CMK (cell line): Measurements from ENCODE around the gene TOE1.

Source experiments
- DNase-seq: peaks from one replicate; pipeline ENCODE4 v3.0.0-alpha.2; 2010; ENCODE audit warnings: low read depth

The TOE1 gene

DNA sequence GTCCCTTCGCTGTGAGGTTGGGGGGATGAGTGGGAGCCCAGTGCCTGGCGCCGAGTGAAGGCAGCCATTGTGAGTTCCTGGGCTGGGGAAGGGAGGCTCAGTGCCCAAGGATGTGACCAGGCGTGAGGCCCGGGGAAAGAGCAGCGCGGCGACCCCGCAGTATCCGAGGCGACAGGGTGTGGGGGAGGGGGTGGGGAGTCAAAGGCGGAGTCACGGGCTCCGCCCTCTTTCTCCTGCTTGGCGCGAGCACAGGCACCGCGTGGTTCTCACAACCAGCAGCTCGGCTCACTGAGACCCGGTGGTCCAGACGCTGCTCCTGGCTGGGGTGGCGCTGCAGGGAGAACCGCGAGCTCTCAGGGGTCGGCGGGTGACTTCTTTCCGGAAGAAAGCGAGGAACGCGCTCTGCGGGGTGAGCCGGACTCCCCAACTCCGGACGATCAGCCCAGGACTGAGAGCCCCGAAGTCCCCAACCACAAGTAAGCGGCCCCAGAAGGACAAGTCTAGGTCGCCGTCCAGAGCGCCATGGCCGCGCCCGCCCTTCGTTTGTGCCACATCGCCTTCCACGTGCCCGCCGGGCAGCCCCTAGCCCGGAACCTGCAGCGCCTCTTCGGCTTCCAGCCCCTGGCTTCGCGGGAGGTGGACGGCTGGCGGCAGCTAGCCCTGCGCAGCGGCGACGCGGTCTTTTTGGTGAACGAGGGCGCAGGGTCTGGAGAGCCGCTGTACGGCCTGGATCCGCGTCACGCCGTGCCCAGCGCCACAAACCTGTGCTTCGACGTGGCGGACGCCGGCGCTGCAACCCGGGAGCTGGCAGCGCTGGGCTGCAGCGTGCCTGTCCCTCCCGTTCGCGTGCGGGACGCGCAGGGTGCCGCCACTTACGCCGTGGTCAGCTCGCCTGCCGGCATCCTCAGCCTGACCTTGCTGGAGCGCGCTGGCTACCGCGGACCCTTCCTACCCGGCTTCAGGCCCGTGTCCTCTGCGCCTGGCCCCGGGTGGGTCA is 13.0 kb upstream of the TOE1 start, which contains the start of gene HPDL:
HPDL (plus strand) TSS at position 269 of the 997 bp plus-strand sequence; CDS start at position 523, 254 bp downstream.
- DNase-seq = peak; percentile 96

- DNase-seq = no peak
Observed at GRCh38 chr1:45327644-45328515, 12.1 kb upstream of the TOE1 start.

GRCh38 chr1:45328680-45329079 is 11.3 kb upstream of the TOE1 start:
- DNase-seq = no peak

GRCh38 chr1:45329445-45329844 is 10.5 kb upstream of the TOE1 start:
- no peak for DNase-seq

DNA sequence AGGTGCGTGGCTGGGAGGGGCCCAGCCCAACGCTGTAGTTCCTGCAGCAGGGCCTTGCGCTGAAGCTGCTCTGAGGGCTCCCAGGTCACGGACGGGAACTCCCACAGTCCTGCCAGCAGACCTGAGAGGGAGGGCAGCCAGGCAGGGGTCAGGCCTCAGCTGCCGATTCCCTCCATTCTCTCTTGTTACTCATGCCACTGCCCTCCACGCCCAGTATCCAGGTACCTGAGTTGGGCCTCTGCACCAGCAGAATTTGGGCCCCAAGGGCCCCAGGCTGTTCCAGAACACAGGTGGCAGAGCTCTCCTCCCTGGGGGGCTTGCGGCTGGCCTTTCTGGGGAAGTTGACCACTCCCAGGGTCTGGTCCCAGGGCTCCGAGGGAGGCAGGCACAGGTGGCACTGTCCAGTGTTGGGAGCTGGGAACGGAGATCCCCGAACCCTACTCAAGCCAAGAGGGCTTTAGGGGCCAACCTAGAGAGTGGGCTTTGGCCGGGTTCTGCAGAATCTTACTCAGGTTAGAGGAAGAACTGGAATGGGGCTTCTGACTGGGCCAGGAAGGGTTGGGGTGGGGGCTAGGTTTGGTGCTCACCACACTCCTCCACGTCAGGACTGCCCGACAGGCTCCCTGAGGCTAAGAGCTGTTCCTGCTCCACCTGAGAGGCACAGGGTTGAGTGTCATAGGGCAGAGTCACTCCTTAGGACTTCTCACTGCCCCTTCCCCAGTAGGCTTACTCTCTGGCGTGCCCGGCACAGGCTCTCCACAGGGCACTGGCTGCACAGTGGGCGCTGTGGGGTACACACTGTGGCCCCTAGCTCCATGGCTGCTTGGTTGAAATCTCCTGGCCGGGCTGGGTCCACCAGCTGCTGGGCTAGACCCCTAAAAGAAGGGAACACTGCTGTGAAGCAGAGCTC is 8.3 kb upstream of the TOE1 start:
- no peak for DNase-seq

DNA sequence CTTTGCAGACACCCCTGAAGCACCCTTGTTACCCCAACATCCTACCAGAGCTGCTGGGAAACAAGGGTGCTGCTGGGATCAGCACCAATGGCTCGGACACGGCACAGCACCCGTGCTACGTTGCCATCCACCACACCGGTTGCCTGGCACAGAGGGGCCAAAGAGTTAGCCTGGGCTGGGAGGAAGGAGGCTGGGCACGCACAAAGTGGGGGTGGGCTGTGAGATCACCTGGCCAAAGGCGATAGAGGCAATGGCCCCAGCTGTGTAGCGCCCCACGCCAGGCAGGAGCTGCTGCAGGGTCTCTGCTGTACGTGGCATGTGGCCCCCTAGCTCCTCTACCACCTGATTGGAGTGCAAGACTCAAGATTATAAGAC is 7.6 kb upstream of the TOE1 start:
- no peak for DNase-seq

GRCh38 chr1:45334308-45335245 is 5.4 kb upstream of the TOE1 start:
- no peak for DNase-seq

GRCh38 chr1:45335855-45336324 is 4.1 kb upstream of the TOE1 start:
- no peak for DNase-seq

DNA sequence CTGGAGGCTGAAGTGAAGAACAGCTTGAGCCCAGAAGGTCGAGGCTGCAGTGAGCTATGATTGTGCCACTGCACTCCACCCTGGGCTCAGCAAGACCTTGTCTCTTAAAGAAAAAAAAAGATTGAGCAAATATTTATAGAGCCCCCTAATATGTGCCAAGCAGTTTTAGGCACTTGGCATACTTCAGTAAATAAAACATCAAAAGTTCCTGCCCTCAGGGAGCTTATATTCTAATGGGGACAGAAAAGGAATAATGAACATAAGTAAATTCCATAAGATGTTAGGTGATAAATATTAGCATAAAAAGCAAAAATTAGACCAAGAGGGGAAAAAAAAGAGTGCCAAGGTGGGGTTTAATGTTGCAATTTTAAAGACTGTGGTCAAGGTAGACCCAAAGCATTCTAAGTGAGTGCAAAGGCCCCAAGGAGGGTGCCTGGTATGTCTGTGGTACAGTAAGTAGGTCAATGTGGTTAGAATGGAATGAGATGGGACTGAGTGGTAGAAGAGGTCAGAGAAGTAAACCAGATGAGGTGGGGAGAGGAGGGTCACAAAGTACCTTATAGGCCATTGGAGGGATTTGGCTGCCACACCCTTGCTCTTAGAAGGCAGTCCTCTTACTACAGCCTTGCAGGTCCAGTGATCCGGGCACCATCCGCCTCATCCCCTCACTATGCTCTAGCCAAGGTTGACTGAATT is 2.2 kb upstream of the TOE1 start:
- DNase-seq = no peak

DNA sequence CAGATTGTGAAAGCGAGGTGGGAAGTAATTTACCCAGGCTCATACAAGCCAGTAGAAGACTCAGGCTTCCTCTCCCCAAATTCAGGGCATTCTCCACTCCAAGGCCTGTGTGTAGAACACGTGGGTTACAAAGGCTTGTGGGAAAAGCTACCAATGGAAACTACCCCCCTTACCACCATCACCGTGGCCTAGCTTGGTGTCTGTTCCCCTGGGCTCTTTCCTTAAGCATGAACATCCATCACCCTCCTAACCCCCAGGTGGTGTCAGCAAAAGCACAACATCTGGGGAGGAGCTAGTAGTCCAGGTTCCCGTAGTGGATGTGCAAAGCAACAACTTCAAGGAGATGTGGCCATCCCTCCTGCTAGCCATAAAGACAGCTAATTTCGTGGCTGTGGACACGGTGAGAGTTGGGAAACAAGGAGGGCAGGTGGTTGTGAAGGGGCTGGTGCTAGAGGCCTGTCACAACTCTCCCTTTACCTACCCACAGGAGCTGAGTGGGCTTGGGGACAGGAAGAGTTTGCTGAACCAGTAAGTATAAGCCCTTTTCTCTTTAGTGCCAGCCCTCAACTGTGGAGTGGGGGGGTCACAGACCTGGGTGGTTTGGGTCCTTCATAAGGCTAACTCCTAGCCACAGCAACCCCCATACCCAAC is 971 bp downstream of the TOE1 start:
- no peak for DNase-seq

- DNase-seq = no peak
Observed at GRCh38 chr1:45344499-45344898, 4.5 kb downstream of the TOE1 start.

- no peak for DNase-seq
Observed at GRCh38 chr1:45345014-45345413, 5.0 kb downstream of the TOE1 start.

- no peak for DNase-seq
Observed at GRCh38 chr1:45346473-45346872, 6.5 kb downstream of the TOE1 start.

DNA sequence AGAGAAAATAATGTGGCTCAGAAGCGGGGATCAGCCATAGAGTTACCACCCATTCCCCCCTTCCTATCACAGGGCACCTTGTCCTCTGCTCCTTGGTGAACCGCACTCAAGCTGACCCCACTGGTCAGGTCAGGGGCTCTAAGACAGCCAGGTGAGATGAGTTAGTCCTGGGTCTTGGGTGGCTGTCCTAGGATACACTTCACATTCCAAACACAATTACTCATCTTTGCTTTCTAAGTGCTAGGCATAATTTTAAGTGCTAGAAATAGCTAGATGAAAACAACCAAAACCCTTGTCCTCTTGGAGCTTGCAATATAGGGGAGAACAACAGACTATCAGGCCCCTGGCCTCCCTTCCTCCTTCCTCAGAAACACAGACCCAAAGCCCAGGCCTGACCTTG is 8.1 kb downstream of the TOE1 start:
- no peak for DNase-seq

- DNase-seq = no peak
Observed at GRCh38 chr1:45348609-45348965, 8.6 kb downstream of the TOE1 start.

DNA sequence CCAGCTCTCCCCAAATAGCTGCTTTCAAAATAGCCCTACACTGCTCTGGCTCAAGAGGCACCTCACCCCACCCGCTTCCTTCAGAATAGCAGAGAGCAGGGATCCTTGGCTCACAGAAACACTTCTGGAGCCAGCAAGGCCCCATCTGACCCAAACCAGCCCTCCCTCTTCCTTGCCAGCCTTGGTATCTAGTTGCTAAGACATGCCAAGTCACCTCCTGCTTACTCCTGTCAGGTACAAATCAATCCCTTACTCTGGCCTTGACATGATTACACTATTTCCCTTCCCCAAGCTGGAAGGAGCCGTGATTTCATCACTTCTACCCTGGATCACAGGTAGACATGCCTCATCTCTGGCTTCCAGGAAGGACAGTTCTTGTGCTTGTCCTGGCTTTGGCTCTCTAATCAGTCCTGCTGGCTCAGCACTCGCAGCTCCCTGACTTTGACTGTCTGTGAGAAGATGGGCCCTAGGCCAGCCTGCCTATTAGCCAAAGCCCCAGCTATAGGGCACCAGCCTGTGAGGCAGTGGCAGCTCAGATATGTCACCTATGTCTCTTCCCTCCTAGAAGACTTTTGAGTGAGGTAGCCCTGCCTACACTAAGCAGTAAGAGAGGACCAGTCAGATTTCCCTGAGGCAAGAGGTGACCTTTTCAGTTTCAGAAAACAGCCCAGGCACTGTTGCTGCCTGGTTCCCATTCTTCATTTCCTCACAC is 9.2 kb downstream of the TOE1 start:
- no peak for DNase-seq

GRCh38 chr1:45351508-45351907 is 11.5 kb downstream of the TOE1 start:
- no peak for DNase-seq

DNA sequence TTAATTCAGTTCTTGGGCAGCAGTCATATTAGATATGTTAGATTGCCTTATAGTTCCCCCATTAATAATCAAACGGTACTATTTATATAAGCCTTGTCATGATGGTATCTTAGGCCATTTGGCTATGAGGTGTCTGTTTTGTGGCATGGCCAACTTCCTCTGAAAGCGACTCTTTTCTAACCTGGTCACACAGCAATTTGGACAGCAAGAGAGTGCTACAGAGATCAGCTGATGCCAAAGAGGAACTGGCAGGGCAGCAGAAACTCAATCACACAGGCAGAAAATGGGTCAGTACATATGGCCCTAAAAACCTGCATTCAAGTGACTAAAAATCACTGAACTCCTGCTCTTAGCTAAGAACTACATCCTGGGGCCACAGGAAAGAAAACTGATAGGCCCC is 13.7 kb downstream of the TOE1 start:
- no peak for DNase-seq

DNA sequence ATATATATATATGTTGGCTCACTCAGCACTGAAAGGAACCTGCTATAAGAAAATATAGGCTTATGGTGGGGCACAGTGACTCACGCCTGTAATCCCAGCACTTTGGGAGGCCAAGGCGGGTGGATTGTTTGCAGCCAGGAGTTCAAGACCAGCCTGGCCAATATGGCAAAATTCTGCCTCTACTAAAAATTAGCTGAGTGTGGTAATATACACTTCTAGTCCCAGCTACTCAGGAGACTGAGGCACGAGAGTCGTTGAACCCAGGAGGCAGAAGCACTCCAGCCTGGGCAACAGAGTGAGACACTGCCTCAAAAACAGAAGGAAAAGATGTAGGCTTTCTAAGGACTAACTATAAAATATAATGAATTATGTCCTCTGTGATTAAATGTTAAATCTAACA is 14.9 kb downstream of the TOE1 start:
- no peak for DNase-seq
